Loucy (cell line): ENCODE data around the gene ADM2.

Experiments used
- H2AFZ ChIP-seq: fragments of 200-600 bp; sonication (generic); 2 replicates; pipeline ENCODE4 v1.6.0; 2016; ENCODE audit warnings: antibody characterized with exemption, mild to moderate bottlenecking, low read length, moderate library complexity
- H3F3A ChIP-seq: fragments of 200-600 bp; 2 replicates; pipeline ENCODE4 v1.6.0; 2016; ENCODE audit warnings: antibody characterized with exemption, low read depth, mild to moderate bottlenecking
- H3K27me3 ChIP-seq: fragments of 200-600 bp; sonication (generic); 2 replicates; pipeline ENCODE4 v1.6.1; 2014; ENCODE audit warnings: low read length, mild to moderate bottlenecking; ENCODE audit not compliant: insufficient read depth, poor library complexity, severe bottlenecking
- H3K36me3 ChIP-seq: fragments of 200-600 bp; sonication (generic); 2 replicates; pipeline ENCODE4 v1.6.1; 2016; ENCODE audit warnings: low read length; ENCODE audit not compliant: insufficient read depth
- H3K4me1 ChIP-seq: fragments of 200-600 bp; sonication (generic); 2 replicates; pipeline ENCODE4 v1.5.1; 2014; ENCODE audit warnings: low read length, mild to moderate bottlenecking; ENCODE audit not compliant: insufficient read depth, poor library complexity, severe bottlenecking
- H3K4me2 ChIP-seq: fragments of 200-600 bp; sonication (generic); 2 replicates; pipeline ENCODE4 v1.6.0; 2014; ENCODE audit warnings: antibody characterized with exemption, low read length, low read depth, mild to moderate bottlenecking; ENCODE audit not compliant: poor library complexity, severe bottlenecking
- H3K4me3 ChIP-seq: fragments of 200-600 bp; sonication (generic); 2 replicates; pipeline ENCODE4 v1.5.1; 2014; ENCODE audit warnings: low read length, mild to moderate bottlenecking, mixed read lengths; ENCODE audit not compliant: poor library complexity, severe bottlenecking
- H3K79me2 ChIP-seq: fragments of 200-600 bp; sonication (generic); 2 replicates; pipeline ENCODE4 v1.6.1; 2014; ENCODE audit warnings: low read length; ENCODE audit not compliant: insufficient read depth
- H3K9ac ChIP-seq: fragments of 200-600 bp; sonication (generic); 2 replicates; pipeline ENCODE4 v1.6.0; 2014; ENCODE audit warnings: mild to moderate bottlenecking, low read depth, low read length, moderate library complexity; ENCODE audit not compliant: poor library complexity, severe bottlenecking
- H3K9me2 ChIP-seq: fragments of 200-600 bp; sonication (generic); replicated peaks from 2 replicates; pipeline ENCODE4 v1.6.1; 2016; ENCODE audit warnings: low read depth, low read length, mixed read lengths
- H3K9me3 ChIP-seq: fragments of 200-600 bp; sonication (generic); 2 replicates; pipeline ENCODE4 v1.6.1; 2014; ENCODE audit warnings: mild to moderate bottlenecking, antibody characterized with exemption, low read length, low read depth; ENCODE audit not compliant: insufficient read depth
- H4K20me1 ChIP-seq: fragments of 200-600 bp; sonication (generic); 2 replicates; pipeline ENCODE4 v1.6.0; 2014; ENCODE audit warnings: antibody characterized with exemption, low read length, mild to moderate bottlenecking; ENCODE audit not compliant: insufficient read depth, poor library complexity, severe bottlenecking
- CTCF ChIP-seq: fragments of 200-600 bp; sonication (generic); conservative IDR thresholded peaks from 2 replicates; pipeline ENCODE4 v1.5.1; 2014; ENCODE audit warnings: mild to moderate bottlenecking, antibody characterized with exemption, low read length
- EZH2phosphoT487 ChIP-seq: fragments of 200-600 bp; IDR thresholded peaks from 2 replicates; pipeline ENCODE4 v1.6.1; 2018; ENCODE audit warnings: antibody characterized with exemption, mild to moderate bottlenecking, moderate library complexity, borderline replicate concordance

ADM2 gene

GRCh38 chr22:50463188-50463900 lies 18.0 kb upstream of the ADM2 start:
- no peaks in the 10 kb centered on the region for H3K9me2 ChIP-seq
- no peaks in the 10 kb centered on the region for H3K9me3 ChIP-seq
- peaks cover 11% of the 10 kb centered on the region for H4K20me1 ChIP-seq
- peaks cover 91% of the 10 kb centered on the region; the same call in 1 of the 2 replicates for H3K36me3 ChIP-seq
- H3K4me2 ChIP-seq = no peak overlapping the region
- H2AFZ ChIP-seq = no peak overlapping the region
- TF ChIP-seq EZH2phosphoT487 (no peak), CTCF (no peak)
- H3K4me1 ChIP-seq = peaks cover 17% of the 10 kb centered on the region
- peaks cover 41% of the 10 kb centered on the region for H3K79me2 ChIP-seq
- H3F3A ChIP-seq = no peaks in the 10 kb centered on the region
- no peak overlapping the region for H3K9ac ChIP-seq
- H3K4me3 ChIP-seq = no peak overlapping the region
- H3K27me3 ChIP-seq = no peaks in the 10 kb centered on the region

GRCh38 chr22:50464451-50464850 lies 16.9 kb upstream of the ADM2 start:
- Histone ChIP-seq H3K36me3 (peaks cover 80% of the 10 kb centered on the region; the same call in 1 of the 2 replicates), H3K4me1 (peaks cover 26% of the 10 kb centered on the region), H3K9ac (no peak overlapping the region), H2AFZ (no peak overlapping the region), H3K27me3 (no peaks in the 10 kb centered on the region), H3K9me3 (no peaks in the 10 kb centered on the region), H3K9me2 (no peaks in the 10 kb centered on the region), H3F3A (peaks cover 3% of the 10 kb centered on the region; the same call in 1 of the 2 replicates), H3K4me3 (no peak overlapping the region), H4K20me1 (peaks cover 20% of the 10 kb centered on the region), H3K79me2 (peaks cover 50% of the 10 kb centered on the region), H3K4me2 (no peak overlapping the region)
- TF ChIP-seq EZH2phosphoT487 (no peak), CTCF (no peak)

GRCh38 chr22:50465066-50465930 lies 16.0 kb upstream of the ADM2 start:
- TF ChIP-seq CTCF (no peak), EZH2phosphoT487 (no peak)
- H3K4me3 ChIP-seq = no peak overlapping the region
- H3K36me3 ChIP-seq = peaks cover 72% of the 10 kb centered on the region; the same call in 1 of the 2 replicates
- H4K20me1 ChIP-seq = peaks cover 20% of the 10 kb centered on the region
- no peak overlapping the region for H3K4me2 ChIP-seq
- H3K27me3 ChIP-seq = no peaks in the 10 kb centered on the region
- peaks cover 50% of the 10 kb centered on the region for H3K79me2 ChIP-seq
- H3K9me3 ChIP-seq = no peaks in the 10 kb centered on the region
- no peak overlapping the region for H3K9ac ChIP-seq
- peaks cover 6% of the 10 kb centered on the region; the same call in 1 of the 2 replicates for H3F3A ChIP-seq
- H3K9me2 ChIP-seq = no peaks in the 10 kb centered on the region
- H2AFZ ChIP-seq = no peak overlapping the region
- peaks cover 28% of the 10 kb centered on the region for H3K4me1 ChIP-seq
